HG02642 (cell line): ENCODE results near the gene VCAN.

Source experiments
- ATAC-seq: cut with Tn5 transposase; IDR thresholded peaks from one replicate; pipeline ENCODE4 v1.9.1; 2021; ENCODE audit warnings: mild to moderate bottlenecking; ENCODE audit not compliant: unreplicated experiment, poor library complexity

Gene VCAN

DNA sequence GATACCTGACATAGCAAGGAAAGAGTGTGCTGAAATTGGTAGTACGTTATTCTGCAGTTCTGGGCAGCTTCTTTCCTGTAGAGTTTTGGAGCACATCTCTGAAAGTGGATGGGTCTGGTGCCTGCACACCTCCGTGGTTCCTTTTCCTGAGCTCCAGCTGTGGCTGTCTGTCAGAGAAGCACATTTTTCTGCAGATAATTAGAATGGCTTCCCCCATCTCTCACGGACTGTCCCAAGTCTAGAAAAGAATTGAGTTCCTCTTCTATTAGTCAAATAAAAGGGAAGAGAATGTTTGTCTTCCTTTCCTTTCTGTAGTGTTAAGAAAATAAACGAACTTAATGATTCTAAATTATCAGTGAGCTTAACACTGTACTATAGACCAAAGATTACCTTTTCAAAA is 55.7 kb downstream of the VCAN start:
- ATAC-seq = no peak

GRCh38 chr5:83527722-83528438 is 56.3 kb downstream of the VCAN start:
- no peak for ATAC-seq

DNA sequence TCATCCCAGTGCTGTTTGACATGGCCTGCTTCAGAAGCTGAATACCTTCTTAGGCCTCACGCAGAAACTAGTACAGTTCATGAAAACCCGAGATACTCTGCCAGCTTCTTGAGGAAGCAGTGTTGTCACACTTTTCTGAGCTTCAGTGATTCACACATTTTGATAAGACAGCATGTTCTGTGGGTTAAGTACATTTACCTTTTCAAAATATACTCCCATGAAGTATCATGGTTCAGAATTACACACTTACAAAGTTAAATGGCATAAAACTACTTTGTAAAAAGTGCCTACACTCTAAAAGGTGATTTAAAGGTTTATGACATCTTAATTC is 56.9 kb downstream of the VCAN start:
- no peak for ATAC-seq

- no peak for ATAC-seq
Measured at GRCh38 chr5:83530193-83530592, 58.6 kb downstream of the VCAN start.

GRCh38 chr5:83531661-83532060 is 60.1 kb downstream of the VCAN start:
- no peak for ATAC-seq

DNA sequence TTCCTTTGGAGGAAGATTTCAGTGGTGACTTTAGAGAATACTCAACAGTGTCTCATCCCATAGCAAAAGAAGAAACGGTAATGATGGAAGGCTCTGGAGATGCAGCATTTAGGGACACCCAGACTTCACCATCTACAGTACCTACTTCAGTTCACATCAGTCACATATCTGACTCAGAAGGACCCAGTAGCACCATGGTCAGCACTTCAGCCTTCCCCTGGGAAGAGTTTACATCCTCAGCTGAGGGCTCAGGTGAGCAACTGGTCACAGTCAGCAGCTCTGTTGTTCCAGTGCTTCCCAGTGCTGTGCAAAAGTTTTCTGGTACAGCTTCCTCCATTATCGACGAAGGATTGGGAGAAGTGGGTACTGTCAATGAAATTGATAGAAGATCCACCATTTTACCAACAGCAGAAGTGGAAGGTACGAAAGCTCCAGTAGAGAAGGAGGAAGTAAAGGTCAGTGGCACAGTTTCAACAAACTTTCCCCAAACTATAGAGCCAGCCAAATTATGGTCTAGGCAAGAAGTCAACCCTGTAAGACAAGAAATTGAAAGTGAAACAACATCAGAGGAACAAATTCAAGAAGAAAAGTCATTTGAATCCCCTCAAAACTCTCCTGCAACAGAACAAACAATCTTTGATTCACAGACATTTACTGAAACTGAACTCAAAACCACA is 67.4 kb downstream of the VCAN start:
- ATAC-seq = peak; percentile 74

GRCh38 chr5:83539463-83539790 is 67.9 kb downstream of the VCAN start:
- ATAC-seq = no peak

- ATAC-seq = no peak
Measured at GRCh38 chr5:83540105-83540504, 68.6 kb downstream of the VCAN start.

DNA sequence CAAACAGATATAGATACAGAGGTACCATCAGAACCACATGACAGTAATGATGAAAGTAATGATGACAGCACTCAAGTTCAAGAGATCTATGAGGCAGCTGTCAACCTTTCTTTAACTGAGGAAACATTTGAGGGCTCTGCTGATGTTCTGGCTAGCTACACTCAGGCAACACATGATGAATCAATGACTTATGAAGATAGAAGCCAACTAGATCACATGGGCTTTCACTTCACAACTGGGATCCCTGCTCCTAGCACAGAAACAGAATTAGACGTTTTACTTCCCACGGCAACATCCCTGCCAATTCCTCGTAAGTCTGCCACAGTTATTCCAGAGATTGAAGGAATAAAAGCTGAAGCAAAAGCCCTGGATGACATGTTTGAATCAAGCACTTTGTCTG is 69.2 kb downstream of the VCAN start:
- no peak for ATAC-seq

DNA sequence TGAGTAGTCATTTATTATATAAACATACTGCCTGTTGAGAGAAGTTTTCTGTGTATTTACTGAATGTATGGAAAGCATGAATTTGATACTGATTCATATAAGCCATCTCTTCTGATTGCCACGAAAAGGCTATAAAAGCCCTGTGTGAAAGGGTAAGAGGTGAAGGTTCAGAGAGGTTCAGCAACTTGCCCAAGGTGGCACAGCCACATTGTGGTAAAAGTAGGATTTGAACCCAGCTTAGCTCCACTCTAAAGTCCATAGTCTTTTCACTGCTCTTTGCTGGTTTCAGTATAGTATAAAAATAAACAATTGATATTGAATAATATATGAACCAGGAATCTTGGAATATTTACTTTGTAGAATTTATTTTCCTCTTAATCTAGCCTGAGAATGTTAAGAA is 71.3 kb downstream of the VCAN start:
- no peak for ATAC-seq

DNA sequence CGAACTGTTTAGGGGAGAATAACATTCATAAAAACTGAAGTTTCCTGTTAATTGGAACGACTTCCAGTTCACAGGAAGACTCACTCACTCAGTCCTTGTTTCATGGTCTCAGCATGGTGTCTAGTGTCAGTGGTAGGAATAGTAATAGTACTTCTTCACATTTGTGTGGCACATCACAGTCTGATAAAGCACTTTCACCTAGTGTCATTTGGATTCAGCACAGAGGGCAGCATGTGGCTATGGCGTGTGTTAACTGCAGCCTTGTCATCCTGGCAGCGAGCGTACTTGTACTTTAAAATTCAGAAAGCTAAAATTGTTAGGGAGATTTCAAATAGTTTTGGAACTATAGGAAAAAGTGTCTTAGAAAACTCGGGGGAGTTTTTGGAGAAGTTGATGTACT is 72.4 kb downstream of the VCAN start:
- ATAC-seq = no peak

DNA sequence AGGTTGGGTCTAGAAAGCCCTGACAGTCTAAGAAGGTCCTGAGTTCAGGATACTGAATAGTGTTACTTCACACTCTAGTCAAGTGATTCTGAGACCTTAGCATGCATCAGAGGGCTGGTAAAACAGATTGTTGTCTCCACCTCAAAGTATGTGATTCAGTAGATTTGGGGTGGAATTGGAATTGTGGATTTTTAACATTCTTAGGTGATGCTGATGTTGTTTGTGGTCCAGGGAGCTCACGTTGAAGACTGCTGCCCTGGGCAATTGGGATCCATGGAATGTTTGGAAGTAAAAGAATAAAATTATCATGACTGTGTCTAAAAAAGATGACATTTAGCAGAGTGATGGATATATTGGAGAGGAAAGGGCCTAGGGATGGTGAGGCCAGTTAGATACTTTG is 75.6 kb downstream of the VCAN start:
- ATAC-seq = no peak

DNA sequence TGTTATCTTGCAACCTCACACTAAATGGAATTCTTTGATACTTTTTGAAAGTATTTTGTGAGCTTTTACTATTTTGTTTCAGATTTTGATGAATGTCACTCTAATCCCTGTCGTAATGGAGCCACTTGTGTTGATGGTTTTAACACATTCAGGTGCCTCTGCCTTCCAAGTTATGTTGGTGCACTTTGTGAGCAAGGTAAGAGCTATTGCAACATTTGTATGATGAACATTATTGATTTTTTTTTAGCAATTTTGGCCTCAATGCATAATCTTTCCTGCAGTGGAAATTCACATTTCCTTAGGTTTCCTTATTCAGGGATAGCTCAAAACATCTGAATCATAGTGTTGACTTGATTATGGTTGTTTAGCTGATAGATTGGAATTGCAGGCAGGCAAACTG is 76.3 kb downstream of the VCAN start:
- no peak for ATAC-seq

GRCh38 chr5:83548581-83548980 is 77.0 kb downstream of the VCAN start:
- no peak for ATAC-seq

DNA sequence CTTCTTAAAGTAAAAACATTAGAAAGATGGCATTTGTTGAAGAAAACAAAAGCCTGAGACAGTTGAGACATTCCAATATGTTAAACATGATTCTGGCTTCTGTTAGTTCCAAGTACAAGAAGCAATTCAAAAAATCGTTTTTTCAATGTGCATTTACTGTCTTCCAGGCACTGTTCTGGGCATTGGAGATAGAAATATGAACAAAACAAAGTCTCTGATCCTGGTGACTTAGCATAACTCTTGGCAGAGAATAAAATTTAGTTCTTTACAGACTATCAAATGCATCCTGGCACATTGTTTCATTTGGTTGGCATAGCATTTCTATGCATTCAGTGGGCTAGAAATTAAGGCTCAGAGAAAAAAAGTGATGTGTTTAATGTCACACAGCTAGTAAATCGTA is 77.5 kb downstream of the VCAN start:
- ATAC-seq = no peak

DNA sequence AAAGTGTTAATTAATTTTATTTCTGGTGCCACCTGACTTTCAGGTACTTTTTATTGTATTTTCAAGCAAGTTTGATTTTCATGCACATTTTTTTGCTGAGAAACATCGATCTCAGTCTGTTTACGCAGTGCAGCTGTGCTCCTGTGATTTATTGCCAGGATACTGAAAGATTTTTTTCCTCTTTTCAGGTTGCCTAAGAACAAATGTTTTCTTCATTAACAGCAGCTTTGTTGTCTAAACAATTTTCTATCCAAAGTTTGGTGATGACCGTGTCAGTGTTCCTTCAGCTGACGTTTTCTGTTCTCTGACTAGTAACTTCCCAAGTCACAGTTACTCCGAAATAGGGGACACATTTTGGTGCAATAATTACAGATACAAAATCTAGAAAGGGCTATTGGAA is 78.1 kb downstream of the VCAN start:
- ATAC-seq = no peak

- no peak for ATAC-seq
Measured at GRCh38 chr5:83551821-83552220, 80.3 kb downstream of the VCAN start.

DNA sequence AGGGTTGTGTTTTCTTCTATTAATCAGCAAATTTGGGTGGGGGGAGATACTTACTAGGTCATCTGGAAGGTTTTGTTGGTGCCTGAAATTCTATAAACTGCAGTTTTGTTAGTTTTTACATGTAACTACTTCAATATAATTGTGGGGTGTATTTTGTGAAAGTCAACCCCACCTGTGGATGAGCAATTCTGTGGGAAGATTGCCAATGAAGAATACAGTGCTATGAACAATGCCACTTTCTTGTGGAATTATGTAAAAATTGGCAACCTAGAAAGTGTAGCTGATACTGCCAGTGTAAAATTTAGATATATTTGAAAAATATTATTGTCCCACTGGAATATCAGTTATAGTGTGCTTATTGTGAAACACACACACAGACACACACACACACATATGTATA is 80.7 kb downstream of the VCAN start:
- ATAC-seq = no peak

DNA sequence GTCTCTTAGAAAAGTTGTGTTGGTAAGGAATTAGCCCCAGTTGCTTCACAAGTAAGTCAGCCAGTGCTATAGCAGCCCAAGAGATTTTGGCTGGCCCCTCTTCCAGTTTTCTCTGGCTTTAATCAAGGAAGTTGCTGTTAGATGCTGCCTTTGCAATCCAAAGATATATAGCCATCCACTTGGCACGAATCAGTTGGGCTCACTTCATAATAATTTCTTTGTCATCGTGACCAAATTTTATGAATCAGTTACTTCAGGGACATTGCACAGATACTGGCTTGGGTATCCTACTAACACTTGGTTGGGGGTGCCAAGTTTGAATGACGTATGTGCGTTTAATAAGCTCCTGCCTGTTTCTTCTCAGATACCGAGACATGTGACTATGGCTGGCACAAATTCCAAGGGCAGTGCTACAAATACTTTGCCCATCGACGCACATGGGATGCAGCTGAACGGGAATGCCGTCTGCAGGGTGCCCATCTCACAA is 81.5 kb downstream of the VCAN start:
- no peak for ATAC-seq

- ATAC-seq = no peak
Measured at GRCh38 chr5:83554133-83554532, 82.6 kb downstream of the VCAN start.

- no peak for ATAC-seq
Measured at GRCh38 chr5:83554686-83555085, 83.1 kb downstream of the VCAN start.

- ATAC-seq = no peak
Measured at GRCh38 chr5:83555263-83555662, 83.7 kb downstream of the VCAN start.
